ENCODE measurements around the gene CENPU.

- TF ChIP-seq, protein P1, sequence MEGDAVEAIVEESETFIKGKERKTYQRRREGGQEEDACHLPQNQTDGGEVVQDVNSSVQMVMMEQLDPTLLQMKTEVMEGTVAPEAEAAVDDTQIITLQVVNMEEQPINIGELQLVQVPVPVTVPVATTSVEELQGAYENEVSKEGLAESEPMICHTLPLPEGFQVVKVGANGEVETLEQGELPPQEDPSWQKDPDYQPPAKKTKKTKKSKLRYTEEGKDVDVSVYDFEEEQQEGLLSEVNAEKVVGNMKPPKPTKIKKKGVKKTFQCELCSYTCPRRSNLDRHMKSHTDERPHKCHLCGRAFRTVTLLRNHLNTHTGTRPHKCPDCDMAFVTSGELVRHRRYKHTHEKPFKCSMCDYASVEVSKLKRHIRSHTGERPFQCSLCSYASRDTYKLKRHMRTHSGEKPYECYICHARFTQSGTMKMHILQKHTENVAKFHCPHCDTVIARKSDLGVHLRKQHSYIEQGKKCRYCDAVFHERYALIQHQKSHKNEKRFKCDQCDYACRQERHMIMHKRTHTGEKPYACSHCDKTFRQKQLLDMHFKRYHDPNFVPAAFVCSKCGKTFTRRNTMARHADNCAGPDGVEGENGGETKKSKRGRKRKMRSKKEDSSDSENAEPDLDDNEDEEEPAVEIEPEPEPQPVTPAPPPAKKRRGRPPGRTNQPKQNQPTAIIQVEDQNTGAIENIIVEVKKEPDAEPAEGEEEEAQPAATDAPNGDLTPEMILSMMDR (IDR thresholded peaks at IDR 0.05): no peak
- TF ChIP-seq POLR2A (IDR thresholded peaks at IDR 0.05; ENCODE audit: low read depth) (no peak), EP300 (IDR thresholded peaks at IDR 0.05) (no peak), POLR2AphosphoS5 (IDR thresholded peaks at IDR 0.05) (no peak)
These were observed 31.8 kb upstream of the CENPU start for GRCh38 chr4:184765473-184766340.

Measured in esophagus muscularis mucosa (tissue), 4 donors.